Cardiac septum (tissue), 1 donor: ENCODE measurements around the gene BCAS3. TPM values are rescaled to one million over a fixed set of nuclear protein-coding genes. Genes with fewer than 3 reads are reported as not detected.
"Not testable (repeated sequence)": the region's sequence is repeated elsewhere in the genome, so short reads cannot be mapped to it uniquely, and the experiment has no call there.

ENCODE experiments used
- DNase-seq: peaks from one replicate; pipeline ENCODE4 v3.0.0-alpha.2; 2020; ENCODE audit warnings: low spot score
- intact Hi-C: fragments of 100-400 bp; cut with DNase I; formaldehyde crosslinking; loops from one replicate; pipeline ENCODE4 v1.14.0; 2022
- total RNA-seq: library from RNA; stranded (reverse); fragmentation: NEBNext Ultra II Directional; extraction: Animal tissue kit (Norgen Biotek cat#: 25700); gene quantifications from one replicate; pipeline ENCODE4 v1.2.1, GENCODE V29; 2021
- donor health status: DM: no; HTN: no; CAD: no.

Gene BCAS3
- total RNA-seq, 1 donor from 2014 or later = 14.8 TPM

- intact Hi-C loops = no loop called here
- no peak for DNase-seq
These were observed 759.5 kb downstream of the BCAS3 start for GRCh38 chr17:61436995-61437704.

GRCh38 chr17:61440697-61441096, 763.0 kb downstream of the BCAS3 start:
- intact Hi-C loops = no loop called here

GRCh38 chr17:61441507-61441906, 763.9 kb downstream of the BCAS3 start:
- DNase-seq, intact Hi-C loops: not testable (repeated sequence)

More at GRCh38 chr17:61440697-61441096, 763.0 kb downstream of the BCAS3 start:
- DNase-seq = no peak

GRCh38 chr17:61442136-61442775, 764.6 kb downstream of the BCAS3 start:
- intact Hi-C loops = no loop called here
- no peak for DNase-seq

Other genes starting within 250 kb of the BCAS3 start
- 19.9 TPM for gene APPBP2, start 151.6 kb upstream of the BCAS3 start, total RNA-seq
- gene PPM1D, start 77.7 kb upstream of the BCAS3 start, total RNA-seq = 6.2 TPM